ENCODE measurements around the gene FAM120A. TPM values are rescaled to one million over a fixed set of nuclear protein-coding genes. Genes with fewer than 3 reads are reported as not detected.

The FAM120A gene
- total RNA-seq, 1 donor from 2014 or later = 93.1 TPM

GRCh38 chr9:93603906-93604326 is 152.4 kb downstream of the FAM120A start:
- H3K4me3 Mint-ChIP-seq (ENCODE audit: unreplicated experiment) = no peak overlapping the region
- no peak for DNase-seq (ENCODE audit: extremely low spot score, unreplicated experiment)
- H3K27me3 Mint-ChIP-seq (ENCODE audit: unreplicated experiment) = no peaks in the 10 kb centered on the region
- peaks cover 36% of the 10 kb centered on the region for H3K4me1 Mint-ChIP-seq (ENCODE audit: unreplicated experiment)
- peaks cover 8% of the 10 kb centered on the region for H3K36me3 Mint-ChIP-seq (ENCODE audit: unreplicated experiment)
- H3K9me3 Mint-ChIP-seq (ENCODE audit: unreplicated experiment) = peaks cover 19% of the 10 kb centered on the region
- TF ChIP-seq CTCF (IDR thresholded peaks at IDR 0.05) = no peak
- no peak overlapping the region for H3K27ac Mint-ChIP-seq (ENCODE audit: unreplicated experiment)

DNA sequence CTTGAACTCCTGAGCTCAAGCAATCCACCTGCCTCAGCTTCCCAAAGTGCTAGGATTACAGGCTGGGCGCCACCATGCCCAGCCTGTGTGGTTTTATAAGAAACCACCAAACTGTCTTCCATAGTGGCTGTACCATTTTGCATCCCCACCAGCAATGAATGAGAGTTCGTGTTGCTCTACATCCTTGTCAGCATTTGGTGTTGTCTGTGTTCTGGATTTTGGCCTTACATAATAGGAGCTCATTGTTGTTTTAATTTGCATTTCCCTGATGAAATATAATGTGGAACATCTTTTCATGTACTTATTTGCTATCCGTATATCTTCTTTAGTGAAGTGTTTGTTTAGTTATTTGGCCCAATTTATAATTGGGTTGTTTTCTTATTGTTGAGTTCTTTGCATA is 154.7 kb downstream of the FAM120A start:
- Mint-ChIP-seq H3K27me3 (ENCODE audit: unreplicated experiment) (no peaks in the 10 kb centered on the region), H3K4me3 (ENCODE audit: unreplicated experiment) (no peak overlapping the region), H3K36me3 (ENCODE audit: unreplicated experiment) (peaks cover 19% of the 10 kb centered on the region), H3K27ac (ENCODE audit: unreplicated experiment) (no peak overlapping the region), H3K9me3 (ENCODE audit: unreplicated experiment) (peaks cover 34% of the 10 kb centered on the region), H3K4me1 (ENCODE audit: unreplicated experiment) (peaks cover 20% of the 10 kb centered on the region)
- TF ChIP-seq CTCF (IDR thresholded peaks at IDR 0.05) = no peak
- no peak for DNase-seq (ENCODE audit: extremely low spot score, unreplicated experiment)

DNA sequence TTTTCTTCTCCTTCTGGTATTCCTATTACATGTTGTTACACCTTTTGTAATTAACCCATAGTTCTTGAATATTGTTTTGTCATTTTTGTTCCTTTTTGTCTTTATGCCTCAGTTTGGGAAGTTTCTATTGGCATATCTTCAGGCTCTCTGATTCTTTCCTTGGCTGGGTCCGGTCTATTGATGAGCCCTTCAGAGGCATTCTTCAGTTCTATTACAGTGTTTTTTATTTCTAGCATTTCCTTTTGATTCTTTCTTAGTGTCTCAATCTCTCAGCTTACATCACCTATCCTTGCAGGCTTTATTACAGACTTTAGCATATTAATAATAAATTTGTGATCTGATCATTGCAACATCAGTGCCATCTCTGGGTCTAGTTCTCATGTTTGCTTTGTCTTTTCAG is 158.7 kb downstream of the FAM120A start:
- TF ChIP-seq CTCF (IDR thresholded peaks at IDR 0.05) = no peak
- H3K36me3 Mint-ChIP-seq (ENCODE audit: unreplicated experiment) = peaks cover 19% of the 10 kb centered on the region

GRCh38 chr9:93612052-93612795 is 160.7 kb downstream of the FAM120A start:
- no peak overlapping the region for H3K27ac Mint-ChIP-seq (ENCODE audit: unreplicated experiment)
- H3K4me1 Mint-ChIP-seq (ENCODE audit: unreplicated experiment) = peaks cover 13% of the 10 kb centered on the region
- no peak for DNase-seq (ENCODE audit: extremely low spot score, unreplicated experiment)
- H3K27me3 Mint-ChIP-seq (ENCODE audit: unreplicated experiment) = no peaks in the 10 kb centered on the region
- H3K4me3 Mint-ChIP-seq (ENCODE audit: unreplicated experiment) = no peak overlapping the region
- TF ChIP-seq CTCF (IDR thresholded peaks at IDR 0.05) = no peak
- H3K9me3 Mint-ChIP-seq (ENCODE audit: unreplicated experiment) = peaks cover 17% of the 10 kb centered on the region
- H3K36me3 Mint-ChIP-seq (ENCODE audit: unreplicated experiment) = peaks cover 11% of the 10 kb centered on the region

More for the DNA sequence above, 158.7 kb downstream of the FAM120A start:
- DNase-seq (ENCODE audit: extremely low spot score, unreplicated experiment) = no peak
- Mint-ChIP-seq H3K9me3 (ENCODE audit: unreplicated experiment) (peaks cover 28% of the 10 kb centered on the region), H3K4me1 (ENCODE audit: unreplicated experiment) (peaks cover 24% of the 10 kb centered on the region), H3K4me3 (ENCODE audit: unreplicated experiment) (no peak overlapping the region), H3K27me3 (ENCODE audit: unreplicated experiment) (no peaks in the 10 kb centered on the region), H3K27ac (ENCODE audit: unreplicated experiment) (no peak overlapping the region)

GRCh38 chr9:93612796-93613154 is 161.3 kb downstream of the FAM120A start:
- H3K9me3 Mint-ChIP-seq (ENCODE audit: unreplicated experiment) = peaks cover 17% of the 10 kb centered on the region
- no peaks in the 10 kb centered on the region for H3K27me3 Mint-ChIP-seq (ENCODE audit: unreplicated experiment)
- peaks cover 11% of the 10 kb centered on the region for H3K36me3 Mint-ChIP-seq (ENCODE audit: unreplicated experiment)
- peak; percentile 71 for DNase-seq (ENCODE audit: extremely low spot score, unreplicated experiment)
- no peak overlapping the region for H3K27ac Mint-ChIP-seq (ENCODE audit: unreplicated experiment)
- H3K4me1 Mint-ChIP-seq (ENCODE audit: unreplicated experiment) = peaks cover 14% of the 10 kb centered on the region
- TF ChIP-seq CTCF (IDR thresholded peaks at IDR 0.05) = no peak
- H3K4me3 Mint-ChIP-seq (ENCODE audit: unreplicated experiment) = no peak overlapping the region
